Panc1 (cell line): ENCODE results near the gene RILPL1. TPM values are rescaled to one million over a fixed set of nuclear protein-coding genes. Genes with fewer than 3 reads are reported as not detected.
A peak's percentile ranks its signal among the peaks of the same experiment; 100 is the strongest.

ENCODE experiments used
- ATAC-seq: fragments of 200-7000 bp; cut with Tn5 transposase; 2 replicates; pipeline ENCODE4 v1.9.1; 2020; ENCODE audit warnings: mild to moderate bottlenecking, moderate library complexity
- BruUV-seq: library from RNA; stranded (reverse); fragments of 400-500 nt; replicated peaks from 2 replicates; lab custom pipeline; 2021; lab: Mats Ljungman, UMichigan
- CTCF ChIA-PET: fragments of 300-600 bp; sonication (Branson Sonifier 250); formaldehyde crosslinking; loops from one replicate; lab custom pipeline; 2022; ENCODE audit warnings: antibody characterized with exemption; lab: Charles Lee
- POLR2A ChIA-PET: fragments of 300-600 bp; sonication (Branson Sonifier 250); formaldehyde crosslinking; loops from one replicate; lab custom pipeline; 2022; ENCODE audit warnings: antibody characterized with exemption; lab: Charles Lee
- DNase-seq: peaks from one replicate; pipeline ENCODE4 v3.0.0-alpha.2; 2010; ENCODE audit warnings: low read depth, low spot score
- H3K27ac ChIP-seq: 2 replicates; pipeline ENCODE4 v1.5.1; 2011; ENCODE audit warnings: mild to moderate bottlenecking, low read length, inconsistent platforms
- H3K27me3 ChIP-seq: fragments of 200-500 bp; sonication (Bioruptor generic); 2 replicates; pipeline ENCODE4 v1.6.0; 2014; ENCODE audit warnings: low read length, inconsistent platforms; ENCODE audit not compliant: control insufficient read depth, insufficient read depth
- H3K36me3 ChIP-seq: fragments of 200-500 bp; sonication (Bioruptor generic); 2 replicates; pipeline ENCODE4 v1.5.1; 2014; ENCODE audit warnings: inconsistent platforms, mild to moderate bottlenecking, low read length, moderate library complexity; ENCODE audit not compliant: control insufficient read depth, insufficient read depth
- H3K4me1 ChIP-seq: 2 replicates; pipeline ENCODE4 v1.5.1; 2011; ENCODE audit warnings: inconsistent platforms, mild to moderate bottlenecking, low read length, moderate library complexity; ENCODE audit not compliant: control insufficient read depth, insufficient read depth
- H3K4me3 ChIP-seq, 2 experiments: 2 replicates each; pipeline ENCODE4 v1.5.1; 2011 to 2012; ENCODE audit warnings: low read depth in 2 of 2, low read length in 2 of 2, mild to moderate bottlenecking in 2 of 2, inconsistent platforms in 1 of 2, moderate library complexity in 1 of 2
- H3K9me3 ChIP-seq: fragments of 200-500 bp; sonication (Bioruptor generic); 2 replicates; pipeline ENCODE4 v1.5.1; 2014; ENCODE audit warnings: low read depth, mild to moderate bottlenecking, inconsistent platforms, low read length, moderate library complexity; ENCODE audit not compliant: control insufficient read depth, insufficient read depth
- CTCF ChIP-seq: fragments of 450-650 bp; IDR thresholded peaks from 2 replicates; pipeline ENCODE4 v1.5.1; 2017; ENCODE audit warnings: mild to moderate bottlenecking
- POLR2AphosphoS5 ChIP-seq: IDR thresholded peaks from 2 replicates; pipeline ENCODE4 v1.6.1; 2012; ENCODE audit warnings: mild to moderate bottlenecking, low read depth, low read length, moderate library complexity
- REST ChIP-seq, 2 experiments: IDR thresholded peaks; 2 replicates each; pipeline ENCODE4 v1.6.1; 2011 to 2012; ENCODE audit warnings: low read depth in 2 of 2, control low read depth in 1 of 2, low read length in 1 of 2, mild to moderate bottlenecking in 1 of 2, moderate library complexity in 1 of 2; ENCODE audit not compliant: insufficient read depth in 1 of 2
- SIN3A ChIP-seq: IDR thresholded peaks from 2 replicates; pipeline ENCODE4 v1.6.1; 2012; ENCODE audit warnings: low read depth, mild to moderate bottlenecking, low read length, moderate library complexity, borderline replicate concordance; ENCODE audit not compliant: insufficient read depth
- TCF7L2 ChIP-seq: IDR thresholded peaks from 2 replicates; pipeline ENCODE4 v1.6.1; 2011; ENCODE audit warnings: mild to moderate bottlenecking, low read depth, low read length, inconsistent platforms
- in situ Hi-C: cut with HindIII; loops from 2 replicates; pipeline ENCODE4 v1.10.0; 2016; ENCODE audit warnings: low sequenced_read_pairs, low pct_unique_long_range_greater_than_20kb
- intact Hi-C: fragments of 100-400 bp; cut with micrococcal nuclease; formaldehyde crosslinking; loops from one replicate; pipeline ENCODE4 v1.10.0; 2022; ENCODE audit not compliant: unreplicated experiment
- total RNA-seq: library from RNA; stranded (reverse); gene quantifications from one replicate; pipeline ENCODE4 v1.2.1, GENCODE V29; 2021; ENCODE audit not compliant: unreplicated experiment

Gene RILPL1
- total RNA-seq, 1 experiment from 2014 or later, result 16.2 TPM

GRCh38 chr12:123441523-123442164 lies 91.9 kb downstream of the RILPL1 start:
- no peaks in the 10 kb centered on the region for H3K9me3 ChIP-seq
- CTCF ChIA-PET, result no interaction called here
- peaks cover 17% of the 10 kb centered on the region for H3K4me1 ChIP-seq
- in situ Hi-C loops, result no loop called here
- no peaks in the 10 kb centered on the region for H3K27me3 ChIP-seq
- no TSS peak for BruUV-seq
- TF ChIP-seq REST (IDR thresholded peaks at IDR 0.05; ENCODE audit: insufficient read depth in 1 of 2, low read depth in 2 of 2, low read length in 1 of 2) (no peak), POLR2AphosphoS5 (no peak), SIN3A (no peak), CTCF (no peak), TCF7L2 (no peak)
- no peak for ATAC-seq
- H3K4me3 ChIP-seq, result no peak overlapping the region
- intact Hi-C loops, result no loop called here
- no peak overlapping the region for H3K27ac ChIP-seq
- no peaks in the 10 kb centered on the region for H3K36me3 ChIP-seq
- DNase-seq, result no peak
- POLR2A ChIA-PET, result no interaction called here

- no peaks in the 10 kb centered on the region for H3K27me3 ChIP-seq
- ChIA-PET POLR2A (interaction anchor here (0.6 to 1.0 kb wide), 2 partner anchors 29 to 71 kb away, joined by 3 to 4 read pairs; no protein-coding TSS in a partner anchor), CTCF (interaction anchor here (0.5 kb wide), 1 partner anchor 28 kb away, joined by 3 read pairs; no protein-coding TSS in a partner anchor)
- DNase-seq (no peak), ATAC-seq (peak; percentile 98)
- in situ Hi-C loops (no loop called here), intact Hi-C loops (no loop called here)
- H3K36me3 ChIP-seq, result no peaks in the 10 kb centered on the region
- peak within 1 kb of the TSS; percentile 77 for H3K27ac ChIP-seq
- 0 out of 4 replicates have a peak, but pooled peaks of 1 of the 2 experiments have one; percentile 51 for TF ChIP-seq REST (IDR thresholded peaks at IDR 0.05; ENCODE audit: insufficient read depth in 1 of 2, low read depth in 2 of 2, low read length in 1 of 2)
- TF ChIP-seq SIN3A, result 0 out of 2 replicates have a peak, but pooled peaks have one; percentile 42
- TF ChIP-seq CTCF, result no peak
- no peaks in the 10 kb centered on the region for H3K4me1 ChIP-seq
- TSS peak; percentile 92 for BruUV-seq
- peak within 1 kb of the TSS; percentile 71 to 95 for H3K4me3 ChIP-seq
- H3K9me3 ChIP-seq, result no peaks in the 10 kb centered on the region
Observed at GRCh38 chr12:123436017-123436964, 97.2 kb downstream of the RILPL1 start, which contains the start of gene RILPL2. Gene RILPL2, minus strand, starts transcription at chr12:123436684. Its CDS starts 264 bp downstream, at chr12:123436420.
